ENCODE results near the gene L3MBTL4.
"Not testable (repeated sequence)": the region's sequence is repeated elsewhere in the genome, so short reads cannot be mapped to it uniquely, and the experiment has no call there.

DNA sequence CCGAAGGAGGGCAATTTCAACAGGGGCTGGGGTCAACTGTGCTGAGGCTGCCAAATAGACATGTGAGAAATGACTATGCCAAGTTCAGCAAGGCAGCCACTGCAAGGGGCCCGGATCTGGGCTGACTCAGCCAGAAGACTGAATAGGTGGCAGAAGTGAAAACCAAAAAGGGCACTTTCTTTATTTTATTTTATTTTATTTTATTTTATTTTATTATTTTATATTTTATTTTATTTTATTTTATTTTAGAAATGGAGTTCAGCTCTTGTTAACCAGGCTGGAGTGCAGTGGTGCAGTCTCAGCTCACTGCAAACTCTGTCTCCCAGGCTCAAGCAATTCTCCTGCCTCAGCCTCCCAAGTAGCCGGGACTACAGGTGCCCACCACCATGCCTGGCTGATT is 228.9 kb downstream of the L3MBTL4 start:
- TF ChIP-seq, protein P1, sequence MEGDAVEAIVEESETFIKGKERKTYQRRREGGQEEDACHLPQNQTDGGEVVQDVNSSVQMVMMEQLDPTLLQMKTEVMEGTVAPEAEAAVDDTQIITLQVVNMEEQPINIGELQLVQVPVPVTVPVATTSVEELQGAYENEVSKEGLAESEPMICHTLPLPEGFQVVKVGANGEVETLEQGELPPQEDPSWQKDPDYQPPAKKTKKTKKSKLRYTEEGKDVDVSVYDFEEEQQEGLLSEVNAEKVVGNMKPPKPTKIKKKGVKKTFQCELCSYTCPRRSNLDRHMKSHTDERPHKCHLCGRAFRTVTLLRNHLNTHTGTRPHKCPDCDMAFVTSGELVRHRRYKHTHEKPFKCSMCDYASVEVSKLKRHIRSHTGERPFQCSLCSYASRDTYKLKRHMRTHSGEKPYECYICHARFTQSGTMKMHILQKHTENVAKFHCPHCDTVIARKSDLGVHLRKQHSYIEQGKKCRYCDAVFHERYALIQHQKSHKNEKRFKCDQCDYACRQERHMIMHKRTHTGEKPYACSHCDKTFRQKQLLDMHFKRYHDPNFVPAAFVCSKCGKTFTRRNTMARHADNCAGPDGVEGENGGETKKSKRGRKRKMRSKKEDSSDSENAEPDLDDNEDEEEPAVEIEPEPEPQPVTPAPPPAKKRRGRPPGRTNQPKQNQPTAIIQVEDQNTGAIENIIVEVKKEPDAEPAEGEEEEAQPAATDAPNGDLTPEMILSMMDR (IDR thresholded peaks at IDR 0.05): not testable (repeated sequence)
- not testable (repeated sequence) for TF ChIP-seq EP300 (IDR thresholded peaks at IDR 0.05)
